GM21723 (cell line): ENCODE data around the gene NT5M.
"Not testable (repeated sequence)": the region's sequence is repeated elsewhere in the genome, so short reads cannot be mapped to it uniquely, and the experiment has no call there.

Experiments used
- ATAC-seq: cut with Tn5 transposase; IDR thresholded peaks from one replicate; pipeline ENCODE4 v1.9.1; 2021; ENCODE audit warnings: mild to moderate bottlenecking, moderate library complexity; ENCODE audit not compliant: unreplicated experiment

NT5M gene

DNA sequence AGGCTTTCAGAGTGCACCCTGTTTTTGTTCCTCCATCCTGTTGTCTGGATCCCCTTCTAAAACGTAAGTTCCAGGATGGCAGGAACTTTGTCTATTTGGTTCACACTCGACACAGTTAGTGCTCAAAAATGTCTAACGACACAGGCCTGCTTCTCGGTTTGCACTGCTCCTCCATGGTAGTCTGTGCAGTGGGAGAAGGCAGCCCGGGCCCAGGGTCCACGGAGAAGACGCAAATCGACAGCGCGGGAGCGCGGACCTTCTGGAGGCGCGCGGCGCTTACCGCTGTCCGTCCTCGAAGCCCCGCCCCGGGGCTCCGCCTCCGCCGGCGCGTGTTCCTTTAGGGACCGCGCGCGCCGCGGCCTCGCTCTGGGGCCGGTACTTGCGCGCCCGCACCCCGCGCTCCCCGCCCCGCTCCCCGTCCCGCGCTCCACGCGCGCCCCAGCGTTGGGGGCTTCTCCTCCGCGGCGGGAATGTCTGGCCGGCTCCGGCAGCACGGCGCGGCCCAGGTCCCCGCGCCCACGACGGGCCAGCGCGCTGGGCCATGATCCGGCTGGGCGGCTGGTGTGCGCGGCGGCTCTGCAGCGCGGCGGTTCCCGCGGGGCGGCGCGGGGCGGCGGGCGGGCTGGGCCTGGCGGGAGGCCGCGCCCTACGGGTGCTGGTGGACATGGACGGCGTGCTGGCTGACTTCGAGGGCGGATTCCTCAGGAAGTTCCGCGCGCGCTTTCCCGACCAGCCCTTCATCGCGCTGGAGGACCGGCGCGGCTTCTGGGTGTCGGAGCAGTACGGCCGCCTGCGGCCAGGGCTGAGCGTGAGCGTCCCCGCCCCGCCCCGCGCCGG lies at the start of gene NT5M:
Gene NT5M, plus strand, starts transcription at position 364 of the 837 bp plus-strand sequence. Its CDS starts 178 bp downstream, at position 542.
- peak; percentile 62 for ATAC-seq

DNA sequence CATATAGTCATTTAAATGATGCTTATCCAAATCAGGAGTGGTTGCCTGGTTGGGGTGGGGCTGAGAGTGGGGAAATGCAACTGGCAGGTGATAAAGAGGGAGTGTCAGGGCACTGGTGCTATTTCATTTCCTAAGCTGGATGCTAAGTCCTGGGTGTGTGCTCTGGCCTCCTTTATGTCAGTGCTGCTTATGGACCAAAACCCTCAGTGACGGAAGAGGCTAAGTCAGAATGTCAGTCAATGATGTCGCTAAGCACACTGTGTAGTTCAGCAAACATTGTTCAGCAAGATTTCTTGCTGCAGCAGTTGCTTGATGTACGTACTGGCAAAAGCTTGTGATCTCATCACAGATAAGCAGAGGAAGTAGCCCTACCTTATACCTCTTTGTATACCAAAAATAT lies 49.8 kb upstream of the NT5M start:
- no peak for ATAC-seq

DNA sequence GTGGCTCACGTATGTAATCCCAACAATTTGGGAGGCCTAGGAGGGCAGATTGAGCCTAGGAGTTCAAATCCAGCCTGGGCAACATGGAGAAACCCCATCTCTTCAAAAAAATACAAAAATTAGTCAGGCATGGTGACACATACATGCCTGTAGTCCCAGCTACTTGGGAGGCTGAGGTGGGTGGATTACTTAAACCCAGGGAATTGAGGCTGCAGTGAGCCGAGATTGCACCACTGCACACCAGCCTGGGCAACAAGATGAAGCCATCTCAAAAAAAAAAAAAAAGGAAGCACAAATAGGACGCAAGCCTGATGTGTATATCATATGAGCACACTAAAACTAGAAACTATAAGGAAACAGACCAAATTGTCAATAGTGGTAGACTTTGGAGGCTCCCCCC lies 49.1 kb upstream of the NT5M start:
- ATAC-seq, result no peak

- ATAC-seq, result not testable (repeated sequence)
Measured at GRCh38 chr17:17255689-17256088, 47.5 kb upstream of the NT5M start.

- ATAC-seq, result no peak
Measured at GRCh38 chr17:17256316-17256715, 46.9 kb upstream of the NT5M start.

DNA sequence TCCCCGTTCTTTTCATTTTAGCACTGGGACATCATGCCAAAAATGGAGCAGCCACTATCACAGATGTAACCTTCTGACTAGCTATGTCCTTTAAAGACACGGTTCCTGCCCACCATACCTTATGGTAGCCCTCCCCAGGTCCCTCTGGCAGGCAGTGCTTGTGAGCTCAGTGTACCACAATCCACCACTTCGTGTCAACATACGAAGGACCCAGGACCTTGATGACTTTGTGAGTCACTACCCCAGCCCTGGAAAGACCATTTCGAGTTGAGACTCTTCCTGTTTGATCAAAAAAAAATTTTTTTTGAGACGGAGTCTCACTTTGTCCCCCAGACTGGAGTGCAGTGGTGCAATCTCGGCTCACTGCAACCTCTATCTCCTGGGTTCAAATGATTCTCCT lies 45.2 kb upstream of the NT5M start:
- ATAC-seq, result no peak

GRCh38 chr17:17258998-17259397 lies 44.2 kb upstream of the NT5M start:
- no peak for ATAC-seq

DNA sequence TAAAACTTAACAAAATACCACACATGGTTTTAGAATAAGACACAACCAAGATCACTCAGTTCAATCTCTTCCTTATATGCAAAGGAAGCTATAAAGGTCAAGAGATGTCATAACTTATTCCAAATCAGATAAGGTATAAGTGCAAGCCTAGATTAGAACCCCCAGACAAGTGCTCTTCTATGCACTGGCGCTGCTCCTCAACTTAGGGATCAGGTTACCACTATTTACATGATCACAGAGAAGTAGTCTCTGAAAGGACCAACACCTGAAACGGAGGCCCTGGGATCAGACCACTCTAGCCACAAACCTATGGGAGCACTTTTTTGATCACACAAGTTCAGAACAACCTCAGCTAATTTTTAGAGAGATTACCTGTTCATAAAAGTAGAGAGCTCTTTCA lies 38.7 kb upstream of the NT5M start:
- ATAC-seq, result no peak

GRCh38 chr17:17269926-17270773 lies 33.0 kb upstream of the NT5M start:
- ATAC-seq, result no peak

DNA sequence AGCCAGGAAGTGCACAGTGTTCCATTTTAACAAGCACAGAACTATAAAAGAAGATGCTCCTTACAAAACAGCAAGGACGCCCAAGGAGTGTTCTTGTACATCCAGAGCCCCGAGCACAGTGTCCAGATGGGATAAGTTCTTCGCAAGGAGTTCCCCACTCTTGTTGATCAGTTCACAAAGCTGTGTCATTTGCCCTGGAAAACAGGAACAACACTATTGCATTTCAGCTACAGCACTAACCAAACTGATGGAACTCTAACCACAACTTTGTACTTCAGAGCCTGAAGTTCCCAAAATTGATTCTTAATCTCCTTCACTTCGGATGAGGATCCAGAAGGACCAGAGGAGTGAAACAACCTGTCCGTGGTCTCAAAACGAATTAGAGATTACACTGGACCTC lies 27.2 kb upstream of the NT5M start:
- no peak for ATAC-seq

GRCh38 chr17:17277431-17277830 lies 25.7 kb upstream of the NT5M start:
- not testable (repeated sequence) for ATAC-seq

GRCh38 chr17:17279316-17279715 lies 23.9 kb upstream of the NT5M start:
- no peak for ATAC-seq

GRCh38 chr17:17280613-17281549 lies 22.3 kb upstream of the NT5M start, which contains the start of gene COPS3:
Gene COPS3, minus strand, starts transcription at chr17:17281246. Its CDS starts 60 bp downstream, at chr17:17281186.
- peak; percentile 85 for ATAC-seq

- no peak for ATAC-seq
Measured at GRCh38 chr17:17285951-17286350, 17.2 kb upstream of the NT5M start.

DNA sequence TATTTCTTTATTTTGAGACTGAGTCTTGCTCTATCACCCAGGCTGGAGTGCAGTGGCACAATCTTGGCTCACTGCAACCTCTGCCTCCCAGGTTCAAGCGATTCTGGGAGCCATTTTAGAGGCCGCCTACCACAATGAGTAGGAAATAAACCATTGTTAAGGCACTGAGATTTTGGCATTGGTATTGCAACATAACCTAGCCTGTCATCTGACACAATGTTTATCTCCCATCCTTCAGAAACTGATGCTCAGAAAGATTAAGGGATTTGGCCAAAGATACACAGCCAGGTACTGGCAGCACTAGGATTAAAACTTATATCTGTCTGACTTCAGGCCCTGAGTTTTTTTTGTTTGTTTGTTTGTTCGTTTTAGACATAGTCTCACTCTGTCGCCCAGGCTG lies 14.1 kb upstream of the NT5M start:
- ATAC-seq, result no peak

- no peak for ATAC-seq
Measured at GRCh38 chr17:17289701-17290100, 13.5 kb upstream of the NT5M start.

DNA sequence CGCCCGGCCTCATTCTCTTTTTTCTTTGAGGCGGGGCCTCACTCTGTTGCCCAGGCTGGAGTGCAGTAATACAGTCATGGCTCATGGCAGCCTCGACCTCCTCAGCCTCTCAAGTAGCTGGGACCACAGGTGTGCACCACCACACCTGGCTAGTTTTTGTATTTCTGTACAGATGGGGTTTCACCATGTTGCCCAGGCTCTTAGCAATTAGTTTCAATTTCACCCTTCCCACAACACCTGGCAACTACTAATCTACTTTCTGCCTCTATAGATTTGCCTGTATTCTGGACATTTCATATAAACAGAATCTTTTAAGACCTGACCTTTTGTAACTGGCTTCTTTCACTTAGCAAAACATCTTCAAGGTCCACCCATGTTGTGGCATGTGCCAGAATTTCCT lies 8.0 kb upstream of the NT5M start:
- ATAC-seq, result no peak

DNA sequence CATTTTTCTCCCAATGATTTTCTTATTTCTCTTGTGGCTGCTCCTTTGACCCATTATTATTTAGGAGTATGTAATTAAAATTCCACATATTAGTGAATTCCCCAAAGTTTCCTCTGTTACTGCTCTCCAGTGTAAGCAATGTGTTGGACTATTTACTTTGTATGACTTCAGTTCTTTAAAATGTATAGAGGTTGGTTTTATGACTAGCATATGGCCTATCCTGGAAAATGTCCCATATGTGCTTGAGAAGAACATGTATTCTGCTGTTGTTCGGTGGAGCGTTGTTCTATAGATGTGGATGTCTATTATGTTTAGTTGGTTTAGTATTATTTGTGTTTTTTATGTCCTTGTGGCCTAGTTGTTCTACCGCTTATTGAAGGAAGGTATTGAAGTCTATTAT lies 6.0 kb upstream of the NT5M start:
- no peak for ATAC-seq

DNA sequence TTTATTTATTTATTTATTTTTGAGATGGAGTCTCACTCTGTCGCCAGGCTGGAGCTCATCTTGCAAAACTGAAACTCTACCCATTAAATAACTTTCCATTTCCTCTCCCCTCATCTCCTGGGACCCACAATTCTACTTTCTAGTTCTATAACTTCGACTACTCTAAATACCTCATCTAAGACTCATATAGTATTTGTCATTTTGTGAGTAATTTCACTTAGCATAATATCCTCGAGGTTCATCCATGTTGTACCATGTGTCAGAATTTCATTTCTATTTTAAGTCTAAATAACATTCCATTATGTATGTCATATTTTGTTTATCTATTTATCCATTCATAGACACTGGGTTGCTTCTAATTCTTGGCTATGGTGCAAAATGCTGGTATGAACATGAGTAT lies 5.1 kb upstream of the NT5M start:
- ATAC-seq, result no peak

DNA sequence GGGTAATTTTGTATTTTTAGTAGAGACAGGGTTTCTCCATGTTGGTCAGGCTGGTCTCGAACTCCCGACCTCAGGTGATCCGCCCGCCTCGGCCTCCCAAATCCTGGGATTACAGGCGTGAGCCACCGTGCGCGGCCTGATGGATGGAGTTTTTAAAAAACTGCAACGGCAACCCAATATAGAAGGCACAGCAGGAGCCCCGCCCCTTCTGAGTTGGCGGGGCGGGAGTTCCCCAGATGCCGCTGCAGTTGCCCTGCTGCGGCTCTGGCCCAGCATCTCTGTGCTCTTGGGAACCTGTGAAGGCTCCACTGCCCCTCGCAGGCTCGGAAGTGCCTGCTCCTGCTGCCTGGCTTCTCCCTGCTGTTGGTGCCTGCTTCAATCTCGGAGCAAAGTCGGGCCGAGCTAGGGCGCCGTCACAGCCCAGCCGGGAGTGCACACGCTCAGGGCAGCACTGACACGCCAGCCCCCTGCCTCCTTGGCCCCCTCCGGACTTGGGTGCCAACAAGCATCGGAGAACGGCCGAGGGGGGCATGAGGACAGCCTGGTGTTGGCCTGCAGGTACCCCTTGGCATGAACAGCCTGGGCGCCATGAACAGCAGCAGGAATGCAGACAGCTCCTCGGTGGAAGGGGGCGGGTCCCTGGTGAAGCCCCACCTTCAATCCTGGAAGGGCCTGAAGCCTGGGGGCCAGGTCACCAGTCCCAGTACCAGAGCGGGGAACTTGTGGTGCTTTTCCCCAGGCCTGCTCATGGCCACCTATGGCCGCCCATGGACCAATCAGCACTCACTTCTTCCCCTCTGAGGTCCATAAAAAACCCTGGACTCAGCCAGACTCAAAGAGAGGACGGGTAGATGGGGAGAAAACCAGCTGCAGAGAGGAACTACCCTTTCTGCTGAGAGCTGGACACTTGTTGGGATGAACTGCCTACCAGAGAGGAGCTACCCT lies 2.3 kb upstream of the NT5M start:
- peak; percentile 35 for ATAC-seq
